Stomach (tissue), 9 donors: ENCODE data around the gene DCD. TPM values are rescaled to one million over a fixed set of nuclear protein-coding genes. Genes with fewer than 3 reads are reported as not detected.
"Not testable (repeated sequence)": the region's sequence is repeated elsewhere in the genome, so short reads cannot be mapped to it uniquely, and the experiment has no call there.

Experiments used
- DNase-seq, 2 donors: peaks; one replicate each; pipeline versions ENCODE4 v3.0.0 to v3.0.0-alpha.2; 2013 to 2019
- H3K27ac ChIP-seq, 5 donors: fragments of 200-600 bp in 4 of 5; sonication (generic) in 4 of 5; one replicate each; pipeline ENCODE4 v1.5.1; 2013 to 2019; ENCODE audit warnings: mild to moderate bottlenecking in 1 of 5, moderate library complexity in 1 of 5
- H3K27me3 ChIP-seq, 3 donors: fragments of 200-600 bp; sonication (generic); one replicate each; pipeline ENCODE4 v1.5.1; 2017 to 2019; ENCODE audit warnings: mixed run types in 1 of 3
- H3K36me3 ChIP-seq, 4 donors: fragments of 200-600 bp; sonication (generic); 1 replicate in 3 of 4; 2 replicates in 1 of 4; pipeline ENCODE4 v1.5.1; 2016 to 2019
- H3K4me1 ChIP-seq, 4 donors: fragments of 200-600 bp; sonication (generic); one replicate each; pipeline ENCODE4 v1.5.1; 2016 to 2019
- H3K4me3 ChIP-seq, 4 donors: fragments of 200-600 bp; sonication (generic) in 3 of 4; one replicate each; pipeline ENCODE4 v1.5.1; 2016 to 2019; ENCODE audit warnings: mild to moderate bottlenecking in 1 of 4
- H3K9me3 ChIP-seq, 4 donors: fragments of 200-600 bp; sonication (generic); one replicate each; pipeline ENCODE4 v1.5.1; 2016 to 2019
- EP300 ChIP-seq: sonication (generic); formaldehyde crosslinking; IDR thresholded peaks from one replicate; pipeline ENCODE4 v1.6.1; 2017; ENCODE audit warnings: antibody characterized with exemption
- POLR2A ChIP-seq, 4 donors: fragments of 450-650 bp; IDR thresholded peaks; one replicate each; pipeline ENCODE4 v1.6.1; 2016; ENCODE audit warnings: antibody characterized with exemption in 4 of 4, control low read depth in 2 of 4, mild to moderate bottlenecking in 1 of 4, moderate library complexity in 1 of 4
- POLR2AphosphoS5 ChIP-seq, 3 donors: sonication (generic); formaldehyde crosslinking; IDR thresholded peaks; one replicate each; pipeline ENCODE4 v1.6.1; 2016; ENCODE audit warnings: antibody characterized with exemption in 3 of 3
- whole genome bisulfite sequencing, 5 donors: extraction: QIAGEN DNeasy Blood & Tissue Kit in 3 of 5; methylation state at CpG; one replicate each; pipeline versions ENCODE4 v1.1.5 to v1.1.7; 2013 to 2018; 5-methylcytosine and 5-hydroxymethylcytosine counted together
- intact Hi-C: fragments of 100-400 bp; cut with DNase I; formaldehyde crosslinking; loops from one replicate; pipeline ENCODE4 v1.15.1; 2023; ENCODE audit warnings: low total_unique reads
- polyA plus RNA-seq, 3 donors: library from polyadenylated mRNA; stranded (reverse); fragments of 200-250 nt; gene quantifications; one replicate each; pipeline ENCODE4 v1.2.3, GENCODE V29; 2013
- total RNA-seq, 5 donors: library from RNA; depleted of rRNA; stranded (reverse); fragments of >200 nt; gene quantifications; one replicate each; pipeline versions ENCODE4 v1.1.0 to v1.2.3, GENCODE V29; 2014 to 2016
- TF ChIP-seq, protein P1 (sequence below), 7 experiments: fragments of 450-650 bp in 4 of 7; fragments of 200-600 bp in 3 of 7; sonication (generic) in 3 of 7; IDR thresholded peaks; one replicate each; pipeline ENCODE4 v1.5.1; 2016 to 2019; ENCODE audit warnings: antibody characterized with exemption in 7 of 7, control low read depth in 2 of 7, mild to moderate bottlenecking in 1 of 7
- donor health status: healthy with polysubstance abuse.
- donor health status: Bipolar disorder and iron deficiency.
- donor health status: healthy.

DCD gene
- total and polyA plus RNA-seq, 8 donors: not detected

DNA sequence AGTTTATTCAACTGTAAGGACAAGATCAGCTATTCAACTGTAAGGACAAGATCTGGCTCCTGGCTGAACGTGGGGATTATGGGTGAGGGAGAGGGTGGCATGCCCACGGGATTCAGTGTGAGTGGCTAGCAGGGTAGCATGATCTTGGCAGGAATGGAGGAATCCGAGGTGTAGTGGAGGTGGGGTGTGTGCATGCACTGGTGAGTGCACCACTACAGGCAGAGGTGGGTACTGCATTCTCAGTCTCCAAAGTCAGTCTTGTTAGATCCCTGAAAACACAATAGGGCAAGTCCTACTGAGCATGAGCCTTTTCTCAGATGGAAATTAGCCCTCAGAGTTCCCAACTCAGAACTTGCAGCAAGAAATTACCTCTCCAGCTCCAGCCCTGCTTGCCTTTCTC lies 32.2 kb upstream of the DCD start:
- no peaks in the 10 kb centered on the region for H3K36me3 ChIP-seq
- 38 to 56% (median 54%) methylated on average over 3 of the region's 3 CpGs for WGBS, 5 donors
- DNase-seq: peak; percentile 20 to 37
- no peaks in the 10 kb centered on the region for H3K9me3 ChIP-seq
- peaks cover 0 to 29% (median 0%) of the 10 kb centered on the region in 3 donors for H3K27me3 ChIP-seq
- intact Hi-C loops: no loop called here
- no peak overlapping the region for H3K4me3 ChIP-seq
- H3K4me1 ChIP-seq: peaks cover 0 to 13% (median 11%) of the 10 kb centered on the region in 4 donors
- no peak overlapping the region for H3K27ac ChIP-seq
- TF ChIP-seq POLR2AphosphoS5 (IDR thresholded peaks at IDR 0.05): no peak
- TF ChIP-seq POLR2A (IDR thresholded peaks at IDR 0.05): no peak
- TF ChIP-seq, protein P1, sequence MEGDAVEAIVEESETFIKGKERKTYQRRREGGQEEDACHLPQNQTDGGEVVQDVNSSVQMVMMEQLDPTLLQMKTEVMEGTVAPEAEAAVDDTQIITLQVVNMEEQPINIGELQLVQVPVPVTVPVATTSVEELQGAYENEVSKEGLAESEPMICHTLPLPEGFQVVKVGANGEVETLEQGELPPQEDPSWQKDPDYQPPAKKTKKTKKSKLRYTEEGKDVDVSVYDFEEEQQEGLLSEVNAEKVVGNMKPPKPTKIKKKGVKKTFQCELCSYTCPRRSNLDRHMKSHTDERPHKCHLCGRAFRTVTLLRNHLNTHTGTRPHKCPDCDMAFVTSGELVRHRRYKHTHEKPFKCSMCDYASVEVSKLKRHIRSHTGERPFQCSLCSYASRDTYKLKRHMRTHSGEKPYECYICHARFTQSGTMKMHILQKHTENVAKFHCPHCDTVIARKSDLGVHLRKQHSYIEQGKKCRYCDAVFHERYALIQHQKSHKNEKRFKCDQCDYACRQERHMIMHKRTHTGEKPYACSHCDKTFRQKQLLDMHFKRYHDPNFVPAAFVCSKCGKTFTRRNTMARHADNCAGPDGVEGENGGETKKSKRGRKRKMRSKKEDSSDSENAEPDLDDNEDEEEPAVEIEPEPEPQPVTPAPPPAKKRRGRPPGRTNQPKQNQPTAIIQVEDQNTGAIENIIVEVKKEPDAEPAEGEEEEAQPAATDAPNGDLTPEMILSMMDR (IDR thresholded peaks at IDR 0.05): peak in 3 of 7 experiments; percentile 23 to 30 (median 25)
- no peak for TF ChIP-seq EP300

DNA sequence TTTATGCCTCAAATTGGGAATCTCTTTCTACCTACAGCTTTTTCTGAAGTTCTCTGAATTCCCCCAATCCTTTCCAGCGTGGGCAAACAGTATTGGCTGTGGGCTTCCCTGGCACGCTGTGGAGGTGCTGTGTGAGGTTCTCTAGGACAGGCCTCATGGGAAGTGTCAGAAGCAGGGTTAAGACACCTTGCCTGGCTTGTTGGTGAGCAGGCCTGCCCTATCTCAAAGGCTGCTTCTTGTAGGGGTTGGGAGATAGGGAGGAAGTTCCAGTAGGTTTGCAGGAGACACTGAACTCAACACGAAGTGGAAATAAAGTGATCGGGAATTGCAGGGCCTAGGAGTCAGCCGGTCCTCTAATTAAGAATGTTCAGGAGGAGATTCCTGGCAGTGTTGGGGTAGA lies 30.0 kb upstream of the DCD start:
- 72 to 89% (median 75%) methylated on average over 5 of the region's 5 CpGs for WGBS, 5 donors
- H3K9me3 ChIP-seq: no peaks in the 10 kb centered on the region
- no peak overlapping the region for H3K27ac ChIP-seq
- intact Hi-C loops: no loop called here
- H3K36me3 ChIP-seq: no peaks in the 10 kb centered on the region
- H3K4me3 ChIP-seq: no peak overlapping the region
- TF ChIP-seq, protein P1 (IDR thresholded peaks at IDR 0.05): no peak
- TF ChIP-seq EP300: no peak
- no peak for TF ChIP-seq POLR2A (IDR thresholded peaks at IDR 0.05)
- TF ChIP-seq POLR2AphosphoS5 (IDR thresholded peaks at IDR 0.05): no peak
- H3K4me1 ChIP-seq: peaks cover 0 to 4% (median 0%) of the 10 kb centered on the region in 4 donors
- H3K27me3 ChIP-seq: peaks cover 0 to 11% (median 0%) of the 10 kb centered on the region in 3 donors
- DNase-seq: no peak

DNA sequence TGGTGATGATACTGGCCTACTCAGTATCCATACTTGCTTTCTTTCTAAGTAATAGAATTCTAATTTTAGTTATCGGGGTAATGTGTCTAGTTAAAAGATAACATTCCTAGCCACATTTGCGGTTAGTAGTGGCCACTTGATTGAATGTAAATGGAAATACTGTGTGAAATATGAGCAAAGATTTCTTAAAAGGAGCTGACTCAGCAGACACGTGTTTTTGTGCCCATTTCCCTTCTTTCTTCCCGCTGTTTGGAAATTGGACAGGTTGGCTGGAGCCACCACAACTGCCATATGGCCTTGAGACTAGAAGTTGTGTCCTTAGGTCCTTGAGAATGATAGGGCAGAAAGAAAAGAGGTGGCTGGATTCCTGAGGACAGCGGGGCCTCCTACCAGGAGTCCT lies 19.8 kb upstream of the DCD start:
- WGBS, 5 donors: 85 to 89% (median 88%) methylated on average over 5 of the region's 5 CpGs
- H3K36me3 ChIP-seq: no peaks in the 10 kb centered on the region
- no peak for DNase-seq
- no peaks in the 10 kb centered on the region for H3K9me3 ChIP-seq
- intact Hi-C loops: no loop called here
- H3K4me3 ChIP-seq: no peak overlapping the region
- H3K4me1 ChIP-seq: no peaks in the 10 kb centered on the region
- no peak overlapping the region for H3K27ac ChIP-seq
- TF ChIP-seq EP300: no peak
- no peak for TF ChIP-seq POLR2A (IDR thresholded peaks at IDR 0.05)
- TF ChIP-seq POLR2AphosphoS5 (IDR thresholded peaks at IDR 0.05): no peak
- TF ChIP-seq, protein P1 (IDR thresholded peaks at IDR 0.05): no peak
- no peaks in the 10 kb centered on the region for H3K27me3 ChIP-seq

DNA sequence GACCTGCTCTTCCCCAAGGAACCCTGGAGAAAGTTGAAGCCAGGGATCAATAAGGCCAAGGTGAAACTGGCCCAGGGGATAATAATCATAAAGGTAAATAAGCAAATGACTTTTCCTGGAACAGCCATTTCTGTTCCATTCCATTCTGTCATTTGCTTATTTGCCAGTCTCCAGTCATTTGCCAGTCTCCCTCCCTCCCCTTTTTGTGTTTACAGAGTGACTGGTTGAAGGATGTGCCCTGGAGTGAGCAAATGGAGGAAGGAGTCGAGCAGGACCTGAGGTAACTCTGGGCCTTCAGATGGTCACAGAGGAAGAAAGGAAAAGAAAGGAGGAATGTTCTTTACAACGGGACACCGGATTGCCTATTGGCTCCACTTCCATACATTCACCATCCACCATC lies 17.8 kb upstream of the DCD start:
- 63 to 72% (median 67%) methylated on average over 3 of the region's 3 CpGs for WGBS, 5 donors
- no peak for DNase-seq

DNA sequence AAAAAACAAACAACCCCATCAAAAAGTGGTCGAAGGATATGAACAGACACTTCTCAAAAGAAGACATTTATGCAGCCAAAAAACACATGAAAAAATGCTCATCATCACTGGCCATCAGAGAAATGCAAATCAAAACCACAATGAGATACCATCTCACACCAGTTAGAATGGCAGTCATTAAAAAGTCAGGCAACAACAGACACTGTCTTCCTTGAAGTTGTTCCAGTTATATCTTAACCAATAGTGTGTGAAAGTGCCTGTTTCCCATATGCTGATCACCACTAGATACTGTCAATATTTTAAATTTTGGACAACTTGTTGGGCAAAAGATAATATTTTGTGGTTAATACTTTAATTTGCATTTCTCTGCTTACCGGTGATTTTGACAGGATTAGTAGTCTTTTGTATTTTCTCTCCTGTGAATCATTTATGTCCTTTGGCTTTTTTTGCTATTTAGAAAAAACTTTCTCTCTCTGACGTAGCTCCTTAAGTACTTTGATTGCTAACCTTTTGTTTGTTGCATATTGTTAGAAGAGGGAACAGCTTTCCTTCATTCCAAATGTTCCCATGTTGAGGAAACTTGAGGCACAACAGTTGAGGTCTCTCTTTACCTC lies 17.0 kb upstream of the DCD start:
- H3K4me3 ChIP-seq, H3K27ac ChIP-seq, H3K27me3 ChIP-seq, H3K9me3 ChIP-seq, intact Hi-C loops, H3K4me1 ChIP-seq, DNase-seq, H3K36me3 ChIP-seq: not testable (repeated sequence)
- WGBS, 5 donors: 62 to 87% (median 72%) methylated on average over 3 of the region's 3 CpGs

More for the DNA sequence above, 17.8 kb upstream of the DCD start:
- H3K27me3 ChIP-seq: no peaks in the 10 kb centered on the region
- H3K4me3 ChIP-seq: no peak overlapping the region
- H3K9me3 ChIP-seq: no peaks in the 10 kb centered on the region
- no peaks in the 10 kb centered on the region for H3K36me3 ChIP-seq
- no peaks in the 10 kb centered on the region for H3K4me1 ChIP-seq
- intact Hi-C loops: no loop called here
- no peak overlapping the region for H3K27ac ChIP-seq
- TF ChIP-seq, protein P1 (IDR thresholded peaks at IDR 0.05): no peak
- TF ChIP-seq POLR2AphosphoS5 (IDR thresholded peaks at IDR 0.05) (no peak), POLR2A (IDR thresholded peaks at IDR 0.05) (no peak), EP300 (no peak)
